Liver (tissue), 9 donors: Measurements from ENCODE around the gene P4HB. TPM values are rescaled to one million over a fixed set of nuclear protein-coding genes. Genes with fewer than 3 reads are reported as not detected.

Experiments
- DNase-seq: peaks from one replicate; pipeline ENCODE4 v3.0.0-alpha.2; 2017; ENCODE audit warnings: low spot score
- H3K27ac ChIP-seq, 2 donors: one replicate each; pipeline ENCODE4 v1.7.0; 2013; ENCODE audit warnings: inconsistent platforms in 2 of 2, low read length in 2 of 2, control low read depth in 1 of 2, low read depth in 1 of 2, mild to moderate bottlenecking in 1 of 2
- H3K27me3 ChIP-seq, 4 donors: one replicate each; pipeline versions ENCODE4 v1.6.1 to v1.7.0; 2013; ENCODE audit warnings: low read length in 3 of 4, inconsistent platforms in 1 of 4, mild to moderate bottlenecking in 1 of 4, moderate library complexity in 1 of 4; ENCODE audit not compliant: control insufficient read depth in 4 of 4, insufficient read depth in 4 of 4
- H3K36me3 ChIP-seq, 4 donors: one replicate each; pipeline versions ENCODE4 v1.6.1 to v1.7.0; 2013; ENCODE audit warnings: low read length in 3 of 4, mild to moderate bottlenecking in 3 of 4, low read depth in 1 of 4, moderate library complexity in 1 of 4; ENCODE audit not compliant: control insufficient read depth in 4 of 4, insufficient read depth in 3 of 4
- H3K4me1 ChIP-seq, 4 donors: one replicate each; pipeline versions ENCODE4 v1.6.1 to v1.7.0; 2013; ENCODE audit warnings: low read length in 3 of 4, mild to moderate bottlenecking in 3 of 4, moderate library complexity in 1 of 4; ENCODE audit not compliant: control insufficient read depth in 4 of 4, insufficient read depth in 4 of 4
- H3K4me3 ChIP-seq, 3 donors: one replicate each; pipeline versions ENCODE4 v1.6.1 to v1.7.0; 2013; ENCODE audit warnings: low read length in 3 of 3, control low read depth in 1 of 3, low read depth in 1 of 3, mild to moderate bottlenecking in 1 of 3
- H3K9ac ChIP-seq, 2 donors: one replicate each; pipeline ENCODE4 v1.7.0; 2013; ENCODE audit warnings: low read length in 2 of 2, mild to moderate bottlenecking in 2 of 2, moderate library complexity in 2 of 2, control low read depth in 1 of 2, low read depth in 1 of 2
- H3K9me3 ChIP-seq, 4 donors: one replicate each; pipeline versions ENCODE4 v1.6.1 to v1.7.0; 2013; ENCODE audit warnings: low read length in 3 of 4; ENCODE audit not compliant: control insufficient read depth in 4 of 4
- ATF3 ChIP-seq: IDR thresholded peaks from 2 replicates; pipeline ENCODE4 v1.6.1; 2016; ENCODE audit warnings: antibody characterized with exemption
- CTCF ChIP-seq: fragments of 150-350 bp; IDR thresholded peaks from 2 replicates; pipeline ENCODE4 v1.5.1; 2017; ENCODE audit warnings: improper control_type of control experiment, low read depth, low read length; ENCODE audit not compliant: missing input control
- EGR1 ChIP-seq, 2 donors: IDR thresholded peaks; 2 replicates each; pipeline ENCODE4 v1.6.1; 2016 to 2018; ENCODE audit warnings: antibody characterized with exemption in 2 of 2, low read depth in 2 of 2
- FOXA1 ChIP-seq: IDR thresholded peaks from 2 replicates; pipeline ENCODE4 v1.6.1; 2016; ENCODE audit warnings: antibody characterized with exemption
- FOXA2 ChIP-seq: IDR thresholded peaks from 2 replicates; pipeline ENCODE4 v1.6.1; 2016; ENCODE audit warnings: antibody characterized with exemption
- GABPA ChIP-seq, 2 donors: IDR thresholded peaks in 1 of 2; conservative IDR thresholded peaks in 1 of 2; 2 replicates each; pipeline ENCODE4 v1.6.1; 2016; ENCODE audit warnings: antibody characterized with exemption in 2 of 2, mild to moderate bottlenecking in 1 of 2, moderate library complexity in 1 of 2
- HNF4A ChIP-seq, 2 donors: conservative IDR thresholded peaks; 2 replicates each; pipeline ENCODE4 v1.6.1; 2016; ENCODE audit warnings: antibody characterized with exemption in 2 of 2, mild to moderate bottlenecking in 2 of 2
- HNF4G ChIP-seq: IDR thresholded peaks from 2 replicates; pipeline ENCODE4 v1.6.1; 2016; ENCODE audit warnings: antibody characterized with exemption
- JUND ChIP-seq, 2 donors: IDR thresholded peaks; 2 replicates each; pipeline ENCODE4 v1.6.1; 2016; ENCODE audit warnings: antibody characterized with exemption in 2 of 2
- MAX ChIP-seq: IDR thresholded peaks from 2 replicates; pipeline ENCODE4 v1.6.1; 2016; ENCODE audit warnings: antibody characterized with exemption
- NR2F2 ChIP-seq: IDR thresholded peaks from 2 replicates; pipeline ENCODE4 v1.6.1; 2016; ENCODE audit warnings: antibody characterized with exemption
- RAD21 ChIP-seq, 2 donors: IDR thresholded peaks; 2 replicates each; pipeline ENCODE4 v1.6.1; 2016; ENCODE audit warnings: antibody characterized with exemption in 2 of 2, mild to moderate bottlenecking in 2 of 2
- REST ChIP-seq: IDR thresholded peaks from 2 replicates; pipeline ENCODE4 v1.6.1; 2016; ENCODE audit warnings: antibody characterized with exemption, mild to moderate bottlenecking
- RXRA ChIP-seq, 2 donors: IDR thresholded peaks; 2 replicates each; pipeline ENCODE4 v1.6.1; 2017 to 2018; ENCODE audit warnings: antibody characterized with exemption in 2 of 2, mild to moderate bottlenecking in 1 of 2
- SP1 ChIP-seq: IDR thresholded peaks from 2 replicates; pipeline ENCODE4 v1.6.1; 2018; ENCODE audit warnings: antibody characterized with exemption, mild to moderate bottlenecking
- TAF1 ChIP-seq: conservative IDR thresholded peaks from 2 replicates; pipeline ENCODE4 v1.6.1; 2016; ENCODE audit warnings: antibody characterized with exemption, mild to moderate bottlenecking
- YY1 ChIP-seq: IDR thresholded peaks from 2 replicates; pipeline ENCODE4 v1.6.1; 2016; ENCODE audit warnings: antibody characterized with exemption, mild to moderate bottlenecking
- ZBTB33 ChIP-seq: IDR thresholded peaks from 2 replicates; pipeline ENCODE4 v1.6.1; 2016; ENCODE audit warnings: antibody characterized with exemption
- WGBS: extraction: QIAGEN DNeasy Blood & Tissue Kit; methylation state at CpG from one replicate; pipeline ENCODE4 v1.1.7; 2013; 5-methylcytosine and 5-hydroxymethylcytosine counted together
- polyA plus RNA-seq, 2 donors: library from polyadenylated mRNA; stranded (reverse) in 1 of 2; unstranded in 1 of 2; fragments of 200-250 nt in 1 of 2; fragments of >200 nt in 1 of 2; fragmentation: Nextera tagmentation in 1 of 2; extraction: Ambion mirVana in 1 of 2; gene quantifications; one replicate each; pipeline versions ENCODE4 v1.2.1 to v1.2.3, GENCODE V29; 2013 to 2015
- total RNA-seq, 2 donors: library from RNA; depleted of rRNA; stranded (reverse); fragments of >200 nt; gene quantifications; one replicate each; pipeline ENCODE4 v1.2.3, GENCODE V29; 2014
- donor health status: healthy.
- donor health status: healthy.
- donor health status: healthy.
- donor health status: healthy.
- donor health status: healthy.

Gene P4HB
- total and polyA plus RNA-seq, 4 donors: 1,000 to 3,361 (median 1,576) TPM

- WGBS: 29% methylated on average over 20 of the region's 20 CpGs
- no peaks in the 10 kb centered on the region for H3K9me3 ChIP-seq
- TF ChIP-seq JUND (IDR thresholded peaks at IDR 0.05): peak in 1 of 2 donors; percentile 69
- peak; percentile 84 to 86 for TF ChIP-seq RAD21 (IDR thresholded peaks at IDR 0.05)
- peak in 1 of 2 donors; percentile 90 for TF ChIP-seq GABPA (IDR thresholded peaks at IDR 0.05 in 1 of 2, conservative IDR thresholded peaks at IDR 0.05 in 1 of 2)
- TF ChIP-seq RXRA (IDR thresholded peaks at IDR 0.05): peak; percentile 87 to 91
- TF ChIP-seq ATF3: no peak
- peak; percentile 85 for TF ChIP-seq YY1
- TF ChIP-seq FOXA1: peak; percentile 17
- peak; percentile 71 to 86 for TF ChIP-seq HNF4A (conservative IDR thresholded peaks at IDR 0.05)
- peak; percentile 45 for TF ChIP-seq HNF4G
- TF ChIP-seq SP1: peak; percentile 94
- peak; percentile 100 for TF ChIP-seq MAX
- no peak for TF ChIP-seq ZBTB33
- TF ChIP-seq NR2F2: peak; percentile 82
- peak; percentile 52 for TF ChIP-seq FOXA2
- peak; percentile 81 for TF ChIP-seq CTCF
- TF ChIP-seq REST: peak; percentile 88
- no peak for TF ChIP-seq TAF1
- TF ChIP-seq EGR1 (IDR thresholded peaks at IDR 0.05; ENCODE audit: low read depth in 2 of 2): peak in 1 of 2 donors; percentile 87
- no peaks in the 10 kb centered on the region for H3K27me3 ChIP-seq
- peak; percentile 69 for DNase-seq
- peaks cover 8 to 20% (median 15%) of the 10 kb centered on the region in 4 donors for H3K4me1 ChIP-seq
- no peak overlapping the region for H3K4me3 ChIP-seq
- H3K27ac ChIP-seq: peak overlapping the region; percentile 97 to 98
- H3K36me3 ChIP-seq: peaks cover 0 to 5% (median 0%) of the 10 kb centered on the region in 4 donors
- H3K9ac ChIP-seq: peak overlapping the region in 1 of 2 donors; percentile 30
These were observed 38.6 kb downstream of the P4HB start for GRCh38 chr17:81821603-81822311.
